GM12801 (cell line): ENCODE measurements around the gene TMEM129.

Experiments used
- TF ChIP-seq, protein P1 (sequence below): IDR thresholded peaks from one replicate; pipeline ENCODE4 v1.5.1; 2011; ENCODE audit warnings: control low read depth; ENCODE audit not compliant: insufficient read length; ENCODE audit errors: extremely low read depth

TMEM129 gene

DNA sequence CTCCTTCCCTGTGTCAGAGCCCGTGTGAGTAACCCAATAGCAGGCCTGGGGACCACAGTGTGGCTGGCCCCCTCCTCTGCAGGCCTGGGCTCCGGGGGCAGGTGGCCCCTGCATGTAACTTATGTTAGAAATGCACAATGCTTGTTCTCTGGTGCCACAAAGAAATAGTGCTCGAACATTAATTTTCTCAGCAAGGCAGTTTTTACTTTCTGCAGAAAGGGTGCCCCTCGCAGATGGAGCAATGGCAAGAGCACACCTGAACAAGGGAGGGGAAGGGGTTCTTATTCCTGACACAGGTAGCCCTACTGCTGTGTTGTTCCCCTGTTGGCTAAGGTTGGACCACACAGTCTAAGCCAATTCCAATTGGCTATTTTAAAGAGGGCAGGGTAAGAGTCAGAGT, 17.3 kb upstream of the TMEM129 start:
- TF ChIP-seq, protein P1, sequence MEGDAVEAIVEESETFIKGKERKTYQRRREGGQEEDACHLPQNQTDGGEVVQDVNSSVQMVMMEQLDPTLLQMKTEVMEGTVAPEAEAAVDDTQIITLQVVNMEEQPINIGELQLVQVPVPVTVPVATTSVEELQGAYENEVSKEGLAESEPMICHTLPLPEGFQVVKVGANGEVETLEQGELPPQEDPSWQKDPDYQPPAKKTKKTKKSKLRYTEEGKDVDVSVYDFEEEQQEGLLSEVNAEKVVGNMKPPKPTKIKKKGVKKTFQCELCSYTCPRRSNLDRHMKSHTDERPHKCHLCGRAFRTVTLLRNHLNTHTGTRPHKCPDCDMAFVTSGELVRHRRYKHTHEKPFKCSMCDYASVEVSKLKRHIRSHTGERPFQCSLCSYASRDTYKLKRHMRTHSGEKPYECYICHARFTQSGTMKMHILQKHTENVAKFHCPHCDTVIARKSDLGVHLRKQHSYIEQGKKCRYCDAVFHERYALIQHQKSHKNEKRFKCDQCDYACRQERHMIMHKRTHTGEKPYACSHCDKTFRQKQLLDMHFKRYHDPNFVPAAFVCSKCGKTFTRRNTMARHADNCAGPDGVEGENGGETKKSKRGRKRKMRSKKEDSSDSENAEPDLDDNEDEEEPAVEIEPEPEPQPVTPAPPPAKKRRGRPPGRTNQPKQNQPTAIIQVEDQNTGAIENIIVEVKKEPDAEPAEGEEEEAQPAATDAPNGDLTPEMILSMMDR, result no peak

DNA sequence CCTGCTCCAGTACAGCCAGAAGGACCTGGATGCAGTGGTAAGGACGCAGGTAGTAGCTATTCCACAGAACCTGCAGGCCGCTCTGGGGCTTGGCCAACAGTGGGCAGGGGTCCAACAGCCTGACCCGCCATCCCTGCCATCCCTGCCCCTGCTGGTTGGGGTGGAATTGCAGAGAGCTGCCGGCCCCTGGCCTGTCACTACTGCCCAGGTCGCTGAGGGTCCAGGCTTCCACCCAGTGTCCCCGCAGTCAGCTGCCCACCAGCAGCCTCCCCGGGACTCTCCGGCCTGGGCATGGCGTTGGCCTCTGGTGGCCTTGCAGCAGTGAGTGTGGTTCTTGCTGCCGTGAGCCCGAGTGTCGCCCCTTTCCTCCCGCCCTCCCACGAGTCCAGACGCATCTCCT, 16.5 kb upstream of the TMEM129 start:
- TF ChIP-seq, protein P1, result no peak

DNA sequence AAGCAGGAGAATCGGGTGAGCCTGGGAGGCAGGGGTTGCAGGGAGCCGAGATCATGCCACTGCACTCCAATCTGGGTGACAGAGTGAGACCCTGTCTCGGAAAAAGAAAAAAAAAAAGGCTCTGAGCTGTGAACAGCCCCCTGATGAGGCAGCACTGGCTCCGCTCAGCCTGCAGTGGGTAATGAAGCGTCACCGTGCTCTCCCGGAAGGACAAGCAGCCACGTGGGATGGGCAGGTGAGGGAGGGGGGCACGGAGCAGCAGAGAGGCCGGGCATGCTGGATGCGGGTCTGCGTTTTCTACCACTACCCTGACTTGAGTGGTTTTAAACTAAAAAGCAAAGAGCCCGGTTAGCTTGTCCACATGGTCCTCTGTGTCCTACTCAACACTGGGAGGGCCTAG, 15.7 kb upstream of the TMEM129 start:
- TF ChIP-seq, protein P1, result no peak

DNA sequence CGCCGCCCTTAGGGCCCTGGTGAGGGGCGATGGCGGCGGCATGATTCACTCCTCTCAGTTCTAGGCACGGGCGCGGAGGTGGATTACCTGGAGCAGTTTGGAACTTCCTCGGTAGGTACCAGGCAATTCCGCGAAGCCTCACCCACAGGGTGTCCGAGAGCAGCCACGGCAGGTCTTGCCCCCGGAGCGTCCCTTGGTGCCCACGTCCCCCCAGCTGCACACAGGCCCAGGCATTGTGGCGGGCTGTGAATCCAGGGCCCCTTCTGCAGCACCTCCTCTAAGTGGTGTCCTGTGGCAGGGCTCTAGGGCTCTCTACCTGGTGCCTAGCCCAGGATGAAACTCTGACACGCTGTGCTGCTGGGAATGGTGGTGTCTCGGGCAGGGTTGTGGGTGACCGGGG, 14.1 kb upstream of the TMEM129 start:
- TF ChIP-seq, protein P1, result no peak

DNA sequence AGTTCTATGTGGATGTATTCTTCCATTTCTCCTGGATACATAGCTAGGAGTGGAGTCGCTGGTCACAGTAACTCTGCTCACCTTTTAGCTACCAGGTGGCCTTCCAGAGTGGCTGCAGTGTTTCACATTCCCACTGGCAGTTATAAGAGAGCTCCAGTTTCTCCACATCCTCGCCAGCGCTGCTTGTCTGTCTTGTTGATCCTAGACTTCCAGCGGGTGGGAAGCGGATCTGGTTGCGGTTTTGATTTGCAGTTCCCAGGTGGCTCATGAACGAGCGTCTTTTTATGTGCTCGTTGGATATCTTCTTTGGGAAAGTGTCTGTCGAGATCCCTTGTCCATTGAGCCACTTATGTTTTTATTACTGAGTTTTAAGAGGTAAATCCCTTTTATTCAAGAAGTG, 11.8 kb upstream of the TMEM129 start:
- TF ChIP-seq, protein P1, result no peak

DNA sequence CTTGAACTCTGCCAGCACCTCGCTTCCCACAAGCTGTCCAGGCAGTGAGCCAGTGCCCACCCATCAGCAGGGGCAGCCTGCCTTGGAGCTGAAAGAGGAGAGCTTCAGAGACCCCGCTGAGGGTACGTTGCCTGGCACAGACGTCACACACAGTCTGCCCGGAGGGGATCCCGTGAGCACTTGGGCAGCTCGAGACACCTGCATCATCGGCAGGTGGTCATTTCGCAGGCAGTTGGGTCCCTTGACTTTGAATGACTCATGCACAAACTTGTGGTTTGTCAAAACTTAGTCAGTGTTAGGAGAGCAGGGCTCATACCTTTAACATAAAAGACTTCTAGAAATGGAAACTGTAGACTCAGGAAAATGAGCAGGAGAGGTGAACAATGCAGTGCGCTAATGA, 10.1 kb upstream of the TMEM129 start:
- TF ChIP-seq, protein P1, result no peak

DNA sequence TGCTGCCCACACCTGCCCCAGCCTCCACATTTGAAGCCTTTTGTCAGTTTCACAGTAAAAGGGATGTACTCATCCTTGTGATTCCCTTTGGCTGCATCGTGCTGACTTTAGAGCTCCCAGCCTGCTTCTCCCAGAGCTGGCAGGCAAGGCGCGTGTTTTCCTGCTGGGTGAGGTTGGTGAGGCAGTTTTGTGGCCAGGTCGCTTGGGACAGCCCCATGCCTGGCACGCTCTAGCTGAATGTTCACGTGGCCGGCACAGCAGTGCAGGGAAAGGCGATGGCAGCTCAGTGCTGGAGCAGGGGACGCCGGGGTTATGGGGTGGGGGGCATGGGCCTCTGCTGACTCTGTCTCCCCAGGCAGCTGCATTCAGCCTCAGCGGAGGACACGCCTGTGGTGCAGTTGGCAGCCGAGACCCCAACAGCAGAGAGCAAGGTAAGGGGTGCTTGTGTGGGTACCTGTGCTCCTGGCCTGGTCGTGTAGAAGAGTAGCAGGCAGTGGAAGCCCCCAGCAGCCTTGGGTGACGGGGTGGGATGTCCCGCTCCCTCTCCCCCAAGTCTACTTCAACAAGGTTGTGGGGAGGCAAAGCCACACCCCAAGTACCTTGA, 9.5 kb upstream of the TMEM129 start:
- TF ChIP-seq, protein P1, result no peak
